ENCODE results near the gene SPNS3. TPM values are rescaled to one million over a fixed set of nuclear protein-coding genes. Genes with fewer than 3 reads are reported as not detected.

The SPNS3 gene
- total and polyA plus RNA-seq, 2 donors from 2014 or later: 1.4 to 3.7 TPM

GRCh38 chr17:4406386-4406785 lies 27.4 kb upstream of the SPNS3 start:
- Histone ChIP-seq H3K27ac (ENCODE audit: low read depth in 2 of 2, low read length in 2 of 2) (no peak overlapping the region), H3K9ac (ENCODE audit: low read length in 3 of 3) (no peak overlapping the region), H3K36me3 (ENCODE audit: control insufficient read depth in 2 of 3, insufficient read depth in 3 of 3, low read length in 3 of 3) (no peaks in the 10 kb centered on the region), H3K9me3 (ENCODE audit: control insufficient read depth in 2 of 3, insufficient read depth in 1 of 3, low read length in 3 of 3) (no peaks in the 10 kb centered on the region), H3K4me1 (ENCODE audit: control insufficient read depth in 2 of 3, insufficient read depth in 2 of 3, low read depth in 1 of 3, low read length in 3 of 3) (no peaks in the 10 kb centered on the region), H3K4me3 (ENCODE audit: low read length in 3 of 3) (no peak overlapping the region), H3K27me3 (ENCODE audit: control insufficient read depth, insufficient read depth, low read length) (no peaks in the 10 kb centered on the region)
- TF ChIP-seq, protein P1, sequence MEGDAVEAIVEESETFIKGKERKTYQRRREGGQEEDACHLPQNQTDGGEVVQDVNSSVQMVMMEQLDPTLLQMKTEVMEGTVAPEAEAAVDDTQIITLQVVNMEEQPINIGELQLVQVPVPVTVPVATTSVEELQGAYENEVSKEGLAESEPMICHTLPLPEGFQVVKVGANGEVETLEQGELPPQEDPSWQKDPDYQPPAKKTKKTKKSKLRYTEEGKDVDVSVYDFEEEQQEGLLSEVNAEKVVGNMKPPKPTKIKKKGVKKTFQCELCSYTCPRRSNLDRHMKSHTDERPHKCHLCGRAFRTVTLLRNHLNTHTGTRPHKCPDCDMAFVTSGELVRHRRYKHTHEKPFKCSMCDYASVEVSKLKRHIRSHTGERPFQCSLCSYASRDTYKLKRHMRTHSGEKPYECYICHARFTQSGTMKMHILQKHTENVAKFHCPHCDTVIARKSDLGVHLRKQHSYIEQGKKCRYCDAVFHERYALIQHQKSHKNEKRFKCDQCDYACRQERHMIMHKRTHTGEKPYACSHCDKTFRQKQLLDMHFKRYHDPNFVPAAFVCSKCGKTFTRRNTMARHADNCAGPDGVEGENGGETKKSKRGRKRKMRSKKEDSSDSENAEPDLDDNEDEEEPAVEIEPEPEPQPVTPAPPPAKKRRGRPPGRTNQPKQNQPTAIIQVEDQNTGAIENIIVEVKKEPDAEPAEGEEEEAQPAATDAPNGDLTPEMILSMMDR (IDR thresholded peaks at IDR 0.05; ENCODE audit: borderline replicate concordance, extremely low read depth, insufficient read depth): no peak
- DNase-seq (no peak), FAIRE-seq (no peak)
- intact Hi-C loops (cut with DNase I): no loop called here

DNA sequence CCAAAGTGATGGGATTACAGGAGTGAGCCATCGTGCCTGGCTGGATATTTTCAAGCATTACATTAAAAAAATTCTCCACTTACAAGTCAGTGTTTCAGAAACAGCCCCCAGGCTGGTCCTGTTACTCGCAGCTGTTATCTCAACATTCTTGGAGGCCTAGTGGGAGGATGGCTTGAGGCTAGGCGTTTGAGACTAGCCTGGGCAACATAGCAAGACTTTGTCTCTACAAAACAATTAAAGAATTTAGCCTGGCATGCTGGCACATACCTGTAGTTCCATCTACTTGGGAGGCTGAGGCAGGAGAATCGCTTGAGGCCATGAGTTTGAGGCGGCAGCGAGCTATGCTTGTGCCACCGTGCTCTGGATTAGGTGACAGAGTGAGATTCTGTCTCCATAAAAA lies 26.5 kb upstream of the SPNS3 start:
- intact Hi-C loops (cut with DNase I): no loop called here
- FAIRE-seq (no peak), DNase-seq (no peak)
- Histone ChIP-seq H3K4me1 (ENCODE audit: control insufficient read depth in 2 of 3, insufficient read depth in 2 of 3, low read depth in 1 of 3, low read length in 3 of 3) (no peaks in the 10 kb centered on the region), H3K9me3 (ENCODE audit: control insufficient read depth in 2 of 3, insufficient read depth in 1 of 3, low read length in 3 of 3) (no peaks in the 10 kb centered on the region), H3K27me3 (ENCODE audit: control insufficient read depth, insufficient read depth, low read length) (no peaks in the 10 kb centered on the region), H3K4me3 (ENCODE audit: low read length in 3 of 3) (no peak overlapping the region), H3K9ac (ENCODE audit: low read length in 3 of 3) (no peak overlapping the region), H3K27ac (ENCODE audit: low read depth in 2 of 2, low read length in 2 of 2) (no peak overlapping the region), H3K36me3 (ENCODE audit: control insufficient read depth in 2 of 3, insufficient read depth in 3 of 3, low read length in 3 of 3) (no peaks in the 10 kb centered on the region)
- TF ChIP-seq, protein P1 (IDR thresholded peaks at IDR 0.05; ENCODE audit: borderline replicate concordance, extremely low read depth, insufficient read depth): no peak

- TF ChIP-seq, protein P1 (IDR thresholded peaks at IDR 0.05; ENCODE audit: borderline replicate concordance, extremely low read depth, insufficient read depth): no peak
- Histone ChIP-seq H3K4me1 (ENCODE audit: control insufficient read depth in 2 of 3, insufficient read depth in 2 of 3, low read depth in 1 of 3, low read length in 3 of 3) (peaks cover 0 to 1% (median 0%) of the 10 kb centered on the region in 3 donors), H3K27me3 (ENCODE audit: control insufficient read depth, insufficient read depth, low read length) (no peaks in the 10 kb centered on the region), H3K27ac (ENCODE audit: low read depth in 2 of 2, low read length in 2 of 2) (no peak overlapping the region), H3K9me3 (ENCODE audit: control insufficient read depth in 2 of 3, insufficient read depth in 1 of 3, low read length in 3 of 3) (no peaks in the 10 kb centered on the region), H3K4me3 (ENCODE audit: low read length in 3 of 3) (no peak overlapping the region), H3K9ac (ENCODE audit: low read length in 3 of 3) (no peak overlapping the region), H3K36me3 (ENCODE audit: control insufficient read depth in 2 of 3, insufficient read depth in 3 of 3, low read length in 3 of 3) (no peaks in the 10 kb centered on the region)
- intact Hi-C loops (cut with DNase I): no loop called here
- FAIRE-seq (no peak), DNase-seq (no peak)
Measured at GRCh38 chr17:4407851-4408250, 25.9 kb upstream of the SPNS3 start.

- Histone ChIP-seq H3K27me3 (ENCODE audit: control insufficient read depth, insufficient read depth, low read length) (no peaks in the 10 kb centered on the region), H3K4me3 (ENCODE audit: low read length in 3 of 3) (no peak overlapping the region), H3K9ac (ENCODE audit: low read length in 3 of 3) (no peak overlapping the region), H3K9me3 (ENCODE audit: control insufficient read depth in 2 of 3, insufficient read depth in 1 of 3, low read length in 3 of 3) (no peaks in the 10 kb centered on the region), H3K27ac (ENCODE audit: low read depth in 2 of 2, low read length in 2 of 2) (no peak overlapping the region), H3K4me1 (ENCODE audit: control insufficient read depth in 2 of 3, insufficient read depth in 2 of 3, low read depth in 1 of 3, low read length in 3 of 3) (peaks cover 0 to 4% (median 0%) of the 10 kb centered on the region in 3 donors), H3K36me3 (ENCODE audit: control insufficient read depth in 2 of 3, insufficient read depth in 3 of 3, low read length in 3 of 3) (no peaks in the 10 kb centered on the region)
- no peak for FAIRE-seq
- intact Hi-C loops (cut with DNase I): loop anchor here (5.0 kb wide), 1 partner anchor 197 kb away; no protein-coding TSS in a partner anchor
- no peak for DNase-seq
- TF ChIP-seq, protein P1 (IDR thresholded peaks at IDR 0.05; ENCODE audit: borderline replicate concordance, extremely low read depth, insufficient read depth): no peak
Measured at GRCh38 chr17:4409659-4410058, 24.1 kb upstream of the SPNS3 start.
